WTC11 (cell line): Measurements from ENCODE around the gene HSDL2.

ENCODE experiments used
- FOXK1 ChIP-seq: sonication (generic); formaldehyde crosslinking; IDR thresholded peaks from 2 replicates; pipeline ENCODE4 v1.8.0; 2022; ENCODE audit warnings: mild to moderate bottlenecking, moderate library complexity, missing genetic modification reagents
- JUN ChIP-seq: sonication (generic); formaldehyde crosslinking; IDR thresholded peaks from 2 replicates; pipeline ENCODE4 v1.8.0; 2023; ENCODE audit warnings: mild to moderate bottlenecking, missing genetic modification reagents
- NFYB ChIP-seq: sonication (generic); formaldehyde crosslinking; conservative IDR thresholded peaks from 2 replicates; pipeline ENCODE4 v1.8.0; 2022; ENCODE audit warnings: low read depth, missing genetic modification reagents
- TCF7 ChIP-seq: sonication (generic); formaldehyde crosslinking; IDR thresholded peaks from 2 replicates; pipeline ENCODE4 v1.8.0; 2022; ENCODE audit warnings: mild to moderate bottlenecking, low read depth, missing genetic modification reagents, moderate library complexity
- TF ChIP-seq, protein P1 (sequence below): fragments of 200-600 bp; IDR thresholded peaks from 2 replicates; pipeline ENCODE4 v1.8.0; 2022; ENCODE audit warnings: antibody characterized with exemption

DNA sequence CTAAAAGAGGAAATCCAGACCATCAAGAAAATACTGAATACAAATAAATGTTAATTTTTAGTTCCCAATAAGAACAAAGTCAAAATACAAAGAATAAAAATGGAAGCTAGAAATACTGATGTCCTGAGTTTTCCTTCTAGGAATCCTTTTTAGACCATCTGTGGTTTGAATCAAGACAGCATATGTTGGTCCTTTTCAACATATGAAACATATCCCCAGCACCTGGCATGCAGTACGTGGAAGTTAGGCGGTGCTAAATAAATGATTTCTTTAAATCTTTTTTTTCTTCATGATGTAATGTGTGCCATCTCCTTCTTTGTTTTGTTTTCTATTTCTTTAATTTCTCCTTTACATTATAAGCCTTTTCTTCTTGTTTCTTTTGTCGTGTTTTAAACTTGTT, 140.7 kb downstream of the HSDL2 start:
- TF ChIP-seq TCF7 (CRISPR knock-in tag), result no peak
- TF ChIP-seq NFYB, result no peak
- TF ChIP-seq, protein P1, sequence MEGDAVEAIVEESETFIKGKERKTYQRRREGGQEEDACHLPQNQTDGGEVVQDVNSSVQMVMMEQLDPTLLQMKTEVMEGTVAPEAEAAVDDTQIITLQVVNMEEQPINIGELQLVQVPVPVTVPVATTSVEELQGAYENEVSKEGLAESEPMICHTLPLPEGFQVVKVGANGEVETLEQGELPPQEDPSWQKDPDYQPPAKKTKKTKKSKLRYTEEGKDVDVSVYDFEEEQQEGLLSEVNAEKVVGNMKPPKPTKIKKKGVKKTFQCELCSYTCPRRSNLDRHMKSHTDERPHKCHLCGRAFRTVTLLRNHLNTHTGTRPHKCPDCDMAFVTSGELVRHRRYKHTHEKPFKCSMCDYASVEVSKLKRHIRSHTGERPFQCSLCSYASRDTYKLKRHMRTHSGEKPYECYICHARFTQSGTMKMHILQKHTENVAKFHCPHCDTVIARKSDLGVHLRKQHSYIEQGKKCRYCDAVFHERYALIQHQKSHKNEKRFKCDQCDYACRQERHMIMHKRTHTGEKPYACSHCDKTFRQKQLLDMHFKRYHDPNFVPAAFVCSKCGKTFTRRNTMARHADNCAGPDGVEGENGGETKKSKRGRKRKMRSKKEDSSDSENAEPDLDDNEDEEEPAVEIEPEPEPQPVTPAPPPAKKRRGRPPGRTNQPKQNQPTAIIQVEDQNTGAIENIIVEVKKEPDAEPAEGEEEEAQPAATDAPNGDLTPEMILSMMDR, result no peak
- TF ChIP-seq FOXK1 (CRISPR knock-in tag), result no peak
- TF ChIP-seq JUN (CRISPR knock-in tag), result no peak
